H1 (cell line): ENCODE data around the gene DCLK1. TPM values are rescaled to one million over a fixed set of nuclear protein-coding genes. Genes with fewer than 3 reads are reported as not detected.

Experiments used
- CTCF ChIA-PET: fragments of 300-600 bp; sonication (Branson Sonifier 250); formaldehyde crosslinking; loops from one replicate; lab custom pipeline; 2021; ENCODE audit not compliant: partially characterized antibody; lab: Charles Lee
- POLR2A ChIA-PET: fragments of 300-600 bp; sonication (Branson Sonifier 250); formaldehyde crosslinking; loops from one replicate; lab custom pipeline; 2021; ENCODE audit warnings: inconsistent platforms; ENCODE audit not compliant: partially characterized antibody; lab: Charles Lee
- DNase-seq, 2 experiments: peaks; one replicate each; pipeline versions ENCODE4 v3.0.0 to v3.0.0-alpha.2; 2010 to 2022; ENCODE audit warnings: low spot score in 2 of 2, low read depth in 1 of 2, mixed read lengths in 1 of 2
- FAIRE-seq: peaks from 2 replicates; lab custom pipeline; 2011; peaks lifted over from hg19 to GRCh38; lab: Jason Lieb, UNC
- H2AFZ ChIP-seq: 2 replicates; pipeline ENCODE4 v1.8.1; 2012; ENCODE audit warnings: low read length, inconsistent platforms
- H2AK5ac ChIP-seq: 2 replicates; pipeline ENCODE4 v1.6.1; 2013; ENCODE audit warnings: low read depth, low read length
- H2BK120ac ChIP-seq: replicated peaks from 2 replicates; pipeline ENCODE3; 2013; ENCODE audit warnings: low read depth, low read length, inconsistent platforms
- H2BK12ac ChIP-seq: 2 replicates; pipeline ENCODE4 v1.6.1; 2013; ENCODE audit warnings: low read depth, low read length
- H2BK15ac ChIP-seq: 2 replicates; pipeline ENCODE4 v1.6.1; 2013; ENCODE audit warnings: low read length
- H2BK20ac ChIP-seq: 2 replicates; pipeline ENCODE4 v1.6.1; 2013; ENCODE audit warnings: low read length
- H2BK5ac ChIP-seq: 2 replicates; pipeline ENCODE4 v1.6.1; 2013; ENCODE audit warnings: low read depth, low read length
- H3K14ac ChIP-seq: 2 replicates; pipeline ENCODE4 v1.6.1; 2013; ENCODE audit warnings: inconsistent platforms; ENCODE audit not compliant: insufficient read length
- H3K18ac ChIP-seq: 2 replicates; pipeline ENCODE4 v1.6.1; 2013; ENCODE audit warnings: low read length; ENCODE audit errors: extremely low read depth
- H3K23ac ChIP-seq: 2 replicates; pipeline ENCODE4 v1.6.1; 2013; ENCODE audit warnings: inconsistent platforms; ENCODE audit not compliant: insufficient read length
- H3K23me2 ChIP-seq: 2 replicates; pipeline ENCODE4 v1.6.1; 2013; ENCODE audit warnings: low read depth, low read length
- H3K27ac ChIP-seq: 2 replicates; pipeline ENCODE4 v1.6.1; 2011; ENCODE audit warnings: low read depth, low read length, inconsistent platforms
- H3K27me3 ChIP-seq, 4 experiments: replicated peaks in 1 of 4; 1 replicate in 1 of 4; 2 replicates in 3 of 4; pipeline versions ENCODE4 v1.6.1 to v1.8.1; 2011 to 2013; ENCODE audit warnings: low read length in 3 of 4, mild to moderate bottlenecking in 3 of 4, inconsistent platforms in 2 of 4, mixed read lengths in 2 of 4, moderate library complexity in 1 of 4; ENCODE audit not compliant: control insufficient read depth in 3 of 4, insufficient read depth in 3 of 4; ENCODE audit errors: extremely low read depth in 1 of 4
- H3K36me3 ChIP-seq, 4 experiments: 2 replicates each; pipeline versions ENCODE4 v1.6.1 to v1.8.1; 2011 to 2013; ENCODE audit warnings: mild to moderate bottlenecking in 4 of 4, low read length in 3 of 4, moderate library complexity in 2 of 4, control low read depth in 1 of 4, inconsistent platforms in 1 of 4; ENCODE audit not compliant: insufficient read depth in 4 of 4, control insufficient read depth in 2 of 4
- H3K4ac ChIP-seq: replicated peaks from 2 replicates; pipeline ENCODE3; 2013; ENCODE audit warnings: low read length, low read depth, mixed read lengths, inconsistent platforms; ENCODE audit not compliant: insufficient read length
- H3K4me1 ChIP-seq, 4 experiments: replicated peaks in 1 of 4; 1 replicate in 1 of 4; 2 replicates in 3 of 4; pipeline versions ENCODE4 v1.6.1 to v1.8.1; 2011 to 2013; ENCODE audit warnings: low read length in 3 of 4, inconsistent platforms in 2 of 4, mixed read lengths in 1 of 4; ENCODE audit not compliant: insufficient read depth in 4 of 4, control insufficient read depth in 3 of 4
- H3K4me2 ChIP-seq, 2 experiments: 2 replicates each; pipeline versions ENCODE4 v1.6.1 to v1.8.1; 2011 to 2013; ENCODE audit warnings: low read depth in 2 of 2, low read length in 2 of 2, control low read depth in 1 of 2, inconsistent platforms in 1 of 2, mild to moderate bottlenecking in 1 of 2; ENCODE audit not compliant: insufficient read depth in 1 of 2
- H3K4me3 ChIP-seq, 4 experiments: fragments of 200-600, 300-600 bp in 1 of 4; sonication (generic), shearing (Covaris generic), sonication (Bioruptor Twin) in 1 of 4; 2 replicates each; pipeline versions ENCODE4 v1.5.1 to v1.8.1; 2011 to 2016; ENCODE audit warnings: low read length in 4 of 4, low read depth in 3 of 4, control low read depth in 2 of 4, inconsistent platforms in 2 of 4, mild to moderate bottlenecking in 2 of 4, mixed read lengths in 1 of 4, moderate library complexity in 1 of 4; ENCODE audit not compliant: insufficient read depth in 2 of 4; ENCODE audit errors: extremely low read depth in 1 of 4
- H3K56ac ChIP-seq: replicated peaks from 2 replicates; pipeline ENCODE3; 2013; ENCODE audit warnings: low read depth, mild to moderate bottlenecking, mixed read lengths, low read length, inconsistent platforms; ENCODE audit not compliant: insufficient read length
- H3K79me1 ChIP-seq: 2 replicates; pipeline ENCODE4 v1.6.1; 2013; ENCODE audit warnings: low read depth, low read length, control low read depth
- H3K79me2 ChIP-seq, 2 experiments: 2 replicates each; pipeline versions ENCODE4 v1.6.1 to v1.8.1; 2012 to 2013; ENCODE audit warnings: low read length in 2 of 2, mild to moderate bottlenecking in 2 of 2, inconsistent platforms in 1 of 2; ENCODE audit not compliant: insufficient read depth in 2 of 2, control insufficient read depth in 1 of 2
- H3K9ac ChIP-seq, 4 experiments: replicated peaks in 1 of 4; 1 replicate in 1 of 4; 2 replicates in 3 of 4; pipeline versions ENCODE4 v1.6.1 to v1.8.1; 2011 to 2013; ENCODE audit warnings: low read depth in 3 of 4, low read length in 3 of 4, control low read depth in 2 of 4, mild to moderate bottlenecking in 2 of 4, moderate library complexity in 2 of 4, inconsistent platforms in 1 of 4; ENCODE audit errors: extremely low read depth in 1 of 4
- H3K9me3 ChIP-seq, 2 experiments: 2 replicates each; pipeline versions ENCODE4 v1.6.1 to v1.8.1; 2012 to 2013; ENCODE audit warnings: mild to moderate bottlenecking in 2 of 2, moderate library complexity in 2 of 2, control low read depth in 1 of 2, inconsistent platforms in 1 of 2, low read depth in 1 of 2, low read length in 1 of 2, mixed read lengths in 1 of 2; ENCODE audit not compliant: insufficient read depth in 2 of 2
- H4K20me1 ChIP-seq, 2 experiments: replicated peaks in 1 of 2; 2 replicates each; pipeline versions ENCODE3 to v1.8.1; 2011 to 2013; ENCODE audit warnings: inconsistent platforms in 2 of 2, low read length in 2 of 2, mild to moderate bottlenecking in 1 of 2; ENCODE audit not compliant: insufficient read depth in 2 of 2, control insufficient read depth in 1 of 2
- H4K5ac ChIP-seq: 2 replicates; pipeline ENCODE4 v1.6.1; 2013; ENCODE audit warnings: low read length, low read depth, mixed read lengths, inconsistent platforms; ENCODE audit not compliant: insufficient read length
- H4K8ac ChIP-seq: 2 replicates; pipeline ENCODE4 v1.8.0; 2013; ENCODE audit warnings: mild to moderate bottlenecking, moderate library complexity, low read length, inconsistent platforms; ENCODE audit not compliant: insufficient read depth; ENCODE audit errors: extremely low read depth
- H4K91ac ChIP-seq: replicated peaks from 2 replicates; pipeline ENCODE3; 2013; ENCODE audit warnings: low read length, mixed read lengths, inconsistent platforms; ENCODE audit not compliant: insufficient read length
- BACH1 ChIP-seq: IDR thresholded peaks from 2 replicates; pipeline ENCODE4 v1.6.1; 2012; ENCODE audit warnings: low read length, improper control_type of control experiment
- CBX8 ChIP-seq: fragments of 300-800, 300-1000 bp; sonication (generic); IDR thresholded peaks from 2 replicates; pipeline ENCODE4 v1.7.1; 2016; ENCODE audit warnings: low read depth, low read length, borderline replicate concordance
- CHD2 ChIP-seq: IDR thresholded peaks from 2 replicates; pipeline ENCODE4 v1.6.1; 2012; ENCODE audit warnings: low read length, improper control_type of control experiment
- EGR1 ChIP-seq: IDR thresholded peaks from 2 replicates; pipeline ENCODE4 v1.6.1; 2011; ENCODE audit warnings: low read depth, low read length, borderline replicate concordance
- EZH2 ChIP-seq: fragments of 200-600 bp; sonication (generic); IDR thresholded peaks from 2 replicates; pipeline ENCODE4 v1.7.1; 2012; ENCODE audit warnings: low read depth, mild to moderate bottlenecking, moderate library complexity, low read length, inconsistent platforms; ENCODE audit not compliant: severe bottlenecking
- JUN ChIP-seq: IDR thresholded peaks from 2 replicates; pipeline ENCODE4 v1.6.1; 2011; ENCODE audit warnings: low read depth, mild to moderate bottlenecking, improper control_type of control experiment, low read length
- RNF2 ChIP-seq: fragments of 200-900, 300-1000 bp; sonication (generic); IDR thresholded peaks from 2 replicates; pipeline ENCODE4 v1.7.1; 2016; ENCODE audit warnings: borderline replicate concordance, low read depth, mild to moderate bottlenecking, antibody characterized with exemption, low read length; ENCODE audit not compliant: poor library complexity, severe bottlenecking; ENCODE audit errors: missing control alignments
- SIX5 ChIP-seq: IDR thresholded peaks from 2 replicates; pipeline ENCODE4 v1.6.1; 2011; ENCODE audit warnings: mild to moderate bottlenecking, low read depth, low read length
- TAF7 ChIP-seq: optimal IDR thresholded peaks from 2 replicates; pipeline ENCODE3; 2011; ENCODE audit warnings: low read depth, mild to moderate bottlenecking, inconsistent platforms, low read length, moderate library complexity, borderline replicate concordance
- TBP ChIP-seq: IDR thresholded peaks from 2 replicates; pipeline ENCODE4 v1.6.1; 2011; ENCODE audit warnings: low read depth, low read length, improper control_type of control experiment
- TCF12 ChIP-seq: IDR thresholded peaks from 2 replicates; pipeline ENCODE4 v1.6.1; 2011; ENCODE audit warnings: low read depth, mild to moderate bottlenecking, low read length
- TEAD4 ChIP-seq: IDR thresholded peaks from 2 replicates; pipeline ENCODE4 v1.6.1; 2012; ENCODE audit warnings: low read depth, low read length, inconsistent platforms, mixed read lengths
- WGBS, 2 experiments: shearing (Covaris generic) in 1 of 2; methylation state at CpG; one replicate each; pipeline versions ENCODE4 v1.1.6 to v1.1.7; 2013 to 2015; ENCODE audit warnings: low lambda C conversion rate in 2 of 2, mixed read lengths in 2 of 2, inconsistent platforms in 1 of 2, low coverage in 1 of 2, missing lambda C conversion rate in 1 of 2; ENCODE audit not compliant: insufficient replicate concordance in 2 of 2, insufficient coverage in 1 of 2, insufficient read length in 1 of 2; ENCODE audit errors: extremely low coverage in 1 of 2, missing lambda C conversion rate in 1 of 2; 5-methylcytosine and 5-hydroxymethylcytosine counted together
- polyA plus RNA-seq, 7 experiments: library from polyadenylated mRNA; depleted of rRNA in 3 of 7; stranded (reverse) in 5 of 7; unstranded in 2 of 7; fragments of >200 nt in 5 of 7; fragments of 200-250 nt in 2 of 7; gene quantifications; 1 replicate in 5 of 7; 2 replicates in 1 of 7; 4 replicates in 1 of 7; pipeline versions ENCODE4 v1.2.1 to v1.2.3, GENCODE V29; 2011 to 2013; ENCODE audit warnings: missing spikeins in 2 of 7, mixed read lengths in 2 of 7
- total RNA-seq: library from RNA; stranded (reverse); fragmentation: NEBNext Ultra II Directional; extraction: Animal tissue kit (Norgen Biotek cat#: 25700); gene quantifications from 2 replicates; pipeline ENCODE4 v1.2.1, GENCODE V29; 2021

DCLK1 gene
- total and polyA plus RNA-seq, 2 of the 8 experiments (the other 6 are each of a cell fraction or from before 2014, with no cell fraction given): 22.8 to 41.0 TPM

DNA sequence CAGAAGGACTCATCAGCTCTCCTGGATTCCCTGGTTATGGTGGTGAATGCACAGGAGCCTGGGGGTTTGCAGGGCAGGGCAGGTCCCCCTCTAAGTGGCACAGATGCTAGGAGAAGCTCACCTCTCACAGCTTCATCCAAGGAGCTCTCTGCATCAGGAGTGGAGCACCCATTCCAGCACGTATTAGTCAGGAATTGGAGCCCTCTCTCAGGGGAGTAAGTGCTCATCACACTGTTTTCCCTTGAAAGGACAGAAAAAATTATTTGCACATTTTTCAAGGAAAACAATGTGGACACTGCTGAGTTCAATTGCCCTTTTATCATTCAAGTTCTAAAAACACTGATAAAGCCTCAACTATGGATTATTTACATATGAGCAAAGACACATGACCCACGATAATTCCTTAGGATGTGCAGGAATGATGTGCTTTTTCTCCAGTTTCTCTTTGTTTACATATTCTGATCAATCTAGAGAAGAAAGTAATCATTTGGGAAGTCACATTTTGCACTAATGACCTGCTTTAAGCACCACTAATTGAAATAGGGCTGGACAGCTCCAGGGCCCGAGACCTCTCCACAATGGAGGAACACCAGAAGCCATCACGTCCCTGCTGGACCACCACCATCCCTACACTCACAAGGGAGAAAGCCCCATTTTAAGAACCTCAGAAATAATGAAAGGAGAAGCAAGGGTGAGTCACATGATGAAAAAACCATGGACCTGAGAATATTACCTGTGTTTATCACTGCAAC is 42.6 kb upstream of the DCLK1 start:
- Histone ChIP-seq H2BK5ac (no peak overlapping the region), H3K56ac (no peak overlapping the region), H3K9ac (no peak overlapping the region), H3K9me3 (no peaks in the 10 kb centered on the region), H3K4ac (no peak overlapping the region), H2BK15ac (no peak overlapping the region), H2AFZ (no peak overlapping the region), H3K4me3 (no peak overlapping the region), H3K18ac (no peak overlapping the region), H3K36me3 (peaks cover 0 to 7% (median 4%) of the 10 kb centered on the region in 4 experiments; a peak in 2 of 8 replicates), H3K23me2 (no peaks in the 10 kb centered on the region), H3K4me1 (peaks cover 0 to 4% (median 1%) of the 10 kb centered on the region in 4 experiments; a peak in 2 of 7 replicates), H4K20me1 (no peaks in the 10 kb centered on the region), H4K5ac (no peak overlapping the region), H3K4me2 (no peak overlapping the region), H4K91ac (no peak overlapping the region), H2BK12ac (no peak overlapping the region), H3K27ac (no peak overlapping the region), H3K23ac (no peak overlapping the region), H2BK120ac (no peak overlapping the region), H3K79me2 (no peaks in the 10 kb centered on the region), H3K14ac (no peak overlapping the region), H2BK20ac (no peak overlapping the region), H3K27me3 (no peaks in the 10 kb centered on the region), H2AK5ac (no peak overlapping the region), H4K8ac (no peak overlapping the region), H3K79me1 (no peaks in the 10 kb centered on the region)
- POLR2A ChIA-PET: no interaction called here
- CTCF ChIA-PET: interaction anchor here (1.2 to 1.7 kb wide), 2 partner anchors 10 to 281 kb away, joined by 3 to 5 read pairs; no protein-coding TSS in a partner anchor
- no peak for DNase-seq
- TF ChIP-seq CBX8 (no peak), TBP (no peak), CHD2 (no peak), TEAD4 (no peak), SIX5 (no peak), TAF7 (no peak), TCF12 (no peak), EZH2 (no peak), JUN (no peak), EGR1 (no peak), BACH1 (no peak), RNF2 (no peak)
- 89% methylated on average over 4 of the region's 4 CpGs; no CpG with 5 or more reads in 1 of the 2 experiments for WGBS, 2 experiments
- FAIRE-seq: no peak
